GM15510 (cell line): Measurements from ENCODE around the gene FGF1.

Experiments used
- POLR2A ChIP-seq: IDR thresholded peaks from 3 replicates; pipeline ENCODE4 v1.6.1; 2011; ENCODE audit warnings: borderline replicate concordance; ENCODE audit not compliant: insufficient read length; ENCODE audit errors: extremely low read depth

FGF1 gene

DNA sequence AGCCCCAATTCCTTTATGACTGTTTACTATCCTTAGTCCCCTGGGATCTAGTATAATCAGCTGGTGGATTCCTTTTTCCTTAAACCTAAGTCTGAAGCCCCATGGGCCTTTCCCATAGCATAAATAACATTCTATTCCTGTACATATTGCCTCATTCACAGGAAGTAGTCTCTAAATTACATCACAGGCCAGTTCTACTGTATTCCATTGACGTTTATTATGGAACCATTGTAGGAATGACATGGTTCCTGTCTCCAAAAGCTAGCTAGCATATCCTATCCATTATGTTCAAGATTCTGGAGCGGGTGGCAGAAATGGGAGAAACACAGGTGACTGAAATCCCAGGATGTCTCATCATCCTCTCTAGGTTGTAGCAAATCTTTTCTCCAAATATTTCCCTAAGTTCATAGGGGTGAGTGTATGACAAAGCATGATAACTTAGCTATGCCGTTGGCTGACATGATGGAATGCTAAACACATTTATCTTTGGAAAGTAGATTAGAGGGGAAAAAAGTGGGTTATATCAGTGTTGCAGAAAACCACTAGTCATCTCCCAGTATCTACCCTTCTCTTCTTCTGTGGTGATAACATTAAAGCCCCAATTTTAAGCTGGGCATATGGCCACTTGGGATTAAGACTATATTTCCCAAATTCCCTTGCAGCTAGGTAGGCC is 140.1 kb downstream of the FGF1 start:
- no peak for TF ChIP-seq POLR2A

DNA sequence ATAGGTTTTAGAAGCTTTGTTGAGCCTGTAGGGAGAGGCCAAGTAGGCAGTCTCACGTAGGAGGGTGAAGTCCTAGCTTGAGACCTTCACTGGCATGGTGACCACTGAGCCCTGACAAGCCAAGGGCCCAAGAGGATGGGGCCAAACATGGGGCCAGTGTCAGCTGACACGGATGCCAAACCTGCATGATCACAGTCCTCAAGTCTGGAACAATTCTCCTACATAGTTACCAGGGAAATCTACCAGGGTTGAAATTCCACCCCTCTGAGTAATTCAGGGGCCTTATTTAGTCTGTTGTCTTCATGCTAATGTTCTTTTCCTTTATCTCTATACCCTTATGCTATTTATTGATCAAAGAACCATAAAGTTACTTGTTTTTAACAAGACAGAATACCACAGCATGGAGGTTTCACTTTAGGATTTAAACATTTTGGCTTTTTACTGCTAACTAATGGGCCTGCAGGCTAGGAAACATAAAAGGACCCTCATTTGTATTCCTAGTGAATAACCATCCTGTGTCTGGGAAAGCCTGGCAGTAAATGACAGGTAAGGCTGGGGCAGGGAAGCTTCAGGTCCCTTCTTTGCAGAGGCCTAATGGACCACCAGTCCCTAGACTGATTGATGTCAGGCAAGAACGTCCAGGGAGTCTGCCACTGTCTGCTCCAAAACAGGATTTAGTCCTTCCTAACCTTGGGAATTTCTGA is 140.8 kb downstream of the FGF1 start:
- no peak for TF ChIP-seq POLR2A

DNA sequence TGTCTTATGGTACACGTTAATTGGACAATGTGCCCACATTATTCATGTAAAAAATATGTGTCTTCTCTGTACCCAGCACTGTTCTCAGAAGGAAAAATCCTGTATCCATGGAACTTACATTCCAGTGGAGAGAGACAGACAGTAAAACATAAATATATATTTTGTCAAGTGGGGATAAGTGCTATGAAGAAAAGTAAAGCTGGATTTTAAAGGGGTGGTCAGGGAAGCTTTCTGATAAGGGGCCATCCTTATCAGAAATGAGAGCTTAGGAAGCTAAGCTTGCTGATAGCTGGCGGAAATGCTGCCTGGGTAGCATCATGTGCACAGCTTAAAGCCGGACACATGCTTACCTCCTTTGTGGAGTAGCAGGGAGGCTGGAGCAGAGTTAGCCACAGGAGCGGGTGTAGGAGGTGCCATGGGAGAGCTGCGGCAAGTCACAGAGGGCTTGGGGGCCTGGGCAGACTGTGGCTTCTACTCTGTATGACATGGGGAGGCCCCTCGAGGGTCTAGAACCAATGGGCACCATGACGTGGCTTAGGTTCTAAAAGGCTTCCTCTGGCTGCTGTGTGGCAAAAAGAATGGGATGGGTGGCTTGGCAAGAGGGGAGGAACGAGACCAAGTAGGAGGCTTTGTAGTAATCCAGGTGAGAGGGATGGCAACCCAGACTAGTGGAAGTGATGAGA is 141.7 kb downstream of the FGF1 start:
- no peak for TF ChIP-seq POLR2A

DNA sequence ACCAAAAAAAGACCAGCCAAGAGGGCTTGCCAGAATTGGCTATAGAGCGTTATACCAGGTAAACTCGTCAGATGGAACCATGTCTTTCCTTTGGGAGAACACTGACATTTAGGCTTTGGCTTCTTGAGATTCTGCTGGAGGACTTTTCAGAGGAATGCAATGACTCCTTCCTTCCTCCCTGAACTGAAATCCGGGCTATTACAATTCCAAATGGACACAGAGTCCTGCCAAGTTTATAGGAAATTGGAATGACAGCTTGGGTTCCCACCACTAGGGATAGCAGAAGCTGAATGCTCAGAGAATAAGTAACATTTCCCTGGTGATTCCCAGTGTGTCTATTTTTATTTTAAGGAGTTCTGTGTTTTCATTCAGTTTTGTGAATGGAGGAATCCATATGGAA is 143.0 kb downstream of the FGF1 start:
- TF ChIP-seq POLR2A = no peak
